ENCODE data around the gene KRTAP6-2. TPM values are rescaled to one million over a fixed set of nuclear protein-coding genes. Genes with fewer than 3 reads are reported as not detected.

The KRTAP6-2 gene
- total RNA-seq, 1 donor from 2014 or later = not detected

DNA sequence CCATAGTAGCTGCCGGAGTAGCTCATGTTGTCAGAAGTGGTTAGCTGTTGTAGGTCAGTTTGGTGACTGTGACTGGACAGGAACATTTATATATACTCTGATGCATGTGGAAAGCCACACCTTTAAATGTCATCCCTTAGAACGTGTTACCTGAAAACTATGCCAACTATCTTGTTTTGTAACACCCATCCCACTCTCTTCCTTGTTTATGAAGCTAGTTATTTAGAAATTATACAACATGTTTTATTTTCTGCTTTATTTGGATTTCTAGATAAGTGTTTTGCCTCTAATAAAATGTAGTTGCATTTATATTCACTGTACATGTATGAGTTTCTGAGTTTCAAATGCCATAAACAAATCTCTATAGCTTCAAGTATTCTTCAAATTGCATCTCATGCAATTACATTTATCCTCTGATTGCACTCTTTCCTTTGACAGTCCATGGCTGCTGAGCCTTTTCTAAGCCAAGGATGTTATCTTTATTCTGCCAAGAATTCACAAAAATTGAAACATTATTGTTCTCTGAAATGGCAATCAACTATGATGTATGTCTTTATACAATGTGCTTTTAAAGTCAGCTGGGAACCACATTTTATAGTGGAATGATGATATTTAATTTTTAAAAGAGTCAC, 37.3 kb downstream of the KRTAP6-2 start, which contains the start of gene KRTAP19-7:
TSS of gene KRTAP19-7 (minus strand) at position 51 of the 632 bp plus-strand sequence. CDS start at position 26, 25 bp downstream.
- Histone ChIP-seq H3K27me3 (no peaks in the 10 kb centered on the region), H3K4me3 (no peak within 1 kb of the TSS), H3K36me3 (no peaks in the 10 kb centered on the region), H3K9me3 (no peaks in the 10 kb centered on the region), H3K4me1 (no peaks in the 10 kb centered on the region), H3K27ac (no peak within 1 kb of the TSS)
- ATAC-seq (no peak), DNase-seq (no peak)
- intact Hi-C loops (cut with DNase I) = no loop called here
- TF ChIP-seq, protein P1, sequence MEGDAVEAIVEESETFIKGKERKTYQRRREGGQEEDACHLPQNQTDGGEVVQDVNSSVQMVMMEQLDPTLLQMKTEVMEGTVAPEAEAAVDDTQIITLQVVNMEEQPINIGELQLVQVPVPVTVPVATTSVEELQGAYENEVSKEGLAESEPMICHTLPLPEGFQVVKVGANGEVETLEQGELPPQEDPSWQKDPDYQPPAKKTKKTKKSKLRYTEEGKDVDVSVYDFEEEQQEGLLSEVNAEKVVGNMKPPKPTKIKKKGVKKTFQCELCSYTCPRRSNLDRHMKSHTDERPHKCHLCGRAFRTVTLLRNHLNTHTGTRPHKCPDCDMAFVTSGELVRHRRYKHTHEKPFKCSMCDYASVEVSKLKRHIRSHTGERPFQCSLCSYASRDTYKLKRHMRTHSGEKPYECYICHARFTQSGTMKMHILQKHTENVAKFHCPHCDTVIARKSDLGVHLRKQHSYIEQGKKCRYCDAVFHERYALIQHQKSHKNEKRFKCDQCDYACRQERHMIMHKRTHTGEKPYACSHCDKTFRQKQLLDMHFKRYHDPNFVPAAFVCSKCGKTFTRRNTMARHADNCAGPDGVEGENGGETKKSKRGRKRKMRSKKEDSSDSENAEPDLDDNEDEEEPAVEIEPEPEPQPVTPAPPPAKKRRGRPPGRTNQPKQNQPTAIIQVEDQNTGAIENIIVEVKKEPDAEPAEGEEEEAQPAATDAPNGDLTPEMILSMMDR (IDR thresholded peaks at IDR 0.05) = no peak

DNA sequence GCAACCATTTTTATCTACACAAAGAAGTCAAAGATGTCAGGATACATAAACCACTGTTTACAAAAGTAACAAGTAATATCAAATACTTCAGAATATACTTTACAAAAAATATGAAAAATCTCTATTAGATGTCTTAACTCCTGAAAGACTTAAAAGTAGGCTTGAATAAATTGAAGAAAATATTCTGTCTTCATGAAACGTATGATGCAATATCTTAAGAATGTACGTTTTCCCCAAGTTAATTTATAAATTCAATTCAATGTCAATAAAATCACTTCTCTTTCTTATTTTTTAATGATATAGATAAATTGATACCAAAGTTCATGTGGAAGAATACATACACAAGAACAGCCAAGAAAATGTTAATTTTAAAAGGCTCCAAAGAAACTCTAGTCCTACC, 43.6 kb downstream of the KRTAP6-2 start:
- Histone ChIP-seq H3K9me3 (no peaks in the 10 kb centered on the region), H3K36me3 (no peaks in the 10 kb centered on the region), H3K27me3 (no peaks in the 10 kb centered on the region), H3K4me3 (no peak overlapping the region), H3K4me1 (no peaks in the 10 kb centered on the region), H3K27ac (no peak overlapping the region)
- intact Hi-C loops (cut with DNase I) = no loop called here
- no peak for DNase-seq
- ATAC-seq = no peak
- TF ChIP-seq, protein P1 (IDR thresholded peaks at IDR 0.05) = no peak

DNA sequence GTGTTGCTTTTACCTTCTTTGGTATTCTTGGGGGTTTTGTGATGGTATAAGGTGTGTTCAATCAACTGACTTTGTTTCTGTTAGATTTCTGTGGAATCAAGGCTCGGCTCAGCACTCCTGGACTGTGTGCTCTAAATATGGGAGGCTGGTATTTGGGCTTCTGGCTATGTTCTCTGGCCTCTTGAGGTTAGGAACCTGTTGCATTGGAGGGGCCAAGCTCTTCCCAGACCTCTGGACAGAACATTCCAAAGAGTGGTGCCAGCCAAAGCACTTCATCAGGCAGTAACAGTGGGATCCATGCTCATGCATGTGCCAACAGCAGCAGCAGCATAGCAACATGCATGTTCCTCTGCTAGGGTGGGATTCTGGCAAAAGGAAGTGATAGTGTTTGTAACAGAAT, 45.9 kb downstream of the KRTAP6-2 start:
- Histone ChIP-seq H3K9me3 (no peaks in the 10 kb centered on the region), H3K4me1 (no peaks in the 10 kb centered on the region), H3K27ac (no peak overlapping the region), H3K27me3 (no peaks in the 10 kb centered on the region), H3K4me3 (no peak overlapping the region), H3K36me3 (no peaks in the 10 kb centered on the region)
- TF ChIP-seq, protein P1 (IDR thresholded peaks at IDR 0.05) = no peak
- ATAC-seq = no peak
- intact Hi-C loops (cut with DNase I) = no loop called here
- no peak for DNase-seq

Other genes starting within 250 kb of the KRTAP6-2 start
- not detected for gene KRTAP13-2, start 226.6 kb downstream of the KRTAP6-2 start, total RNA-seq
- gene KRTAP13-1, start 202.9 kb downstream of the KRTAP6-2 start, total RNA-seq = not detected
- gene KRTAP13-3, start 173.0 kb downstream of the KRTAP6-2 start, total RNA-seq = not detected
- not detected for gene KRTAP13-4, start 168.7 kb downstream of the KRTAP6-2 start, total RNA-seq
- gene KRTAP15-1, start 158.6 kb downstream of the KRTAP6-2 start, total RNA-seq = not detected
- not detected for gene KRTAP19-1, start 118.5 kb downstream of the KRTAP6-2 start, total RNA-seq
- not detected for gene KRTAP19-2, start 111.5 kb downstream of the KRTAP6-2 start, total RNA-seq
- gene KRTAP19-3, start 106.9 kb downstream of the KRTAP6-2 start, total RNA-seq = not detected
- gene KRTAP19-4, start 101.7 kb downstream of the KRTAP6-2 start, total RNA-seq = not detected
- gene KRTAP19-5, start 96.8 kb downstream of the KRTAP6-2 start, total RNA-seq = not detected
- gene KRTAP19-6, start 57.0 kb downstream of the KRTAP6-2 start, total RNA-seq = not detected
- gene KRTAP19-7, start 37.6 kb downstream of the KRTAP6-2 start, total RNA-seq = not detected
- not detected for gene KRTAP22-2, start 8.5 kb downstream of the KRTAP6-2 start, total RNA-seq
- not detected for gene KRTAP6-3, start 6.5 kb downstream of the KRTAP6-2 start, total RNA-seq
- gene KRTAP22-1, start 2.2 kb upstream of the KRTAP6-2 start, total RNA-seq = not detected
- gene KRTAP6-1, start 15.0 kb upstream of the KRTAP6-2 start, total RNA-seq = not detected
- not detected for gene KRTAP20-1, start 17.5 kb upstream of the KRTAP6-2 start, total RNA-seq
- not detected for gene KRTAP20-4, start 21.7 kb upstream of the KRTAP6-2 start, total RNA-seq
- not detected for gene KRTAP20-2, start 36.3 kb upstream of the KRTAP6-2 start, total RNA-seq
- not detected for gene KRTAP20-3, start 44.0 kb upstream of the KRTAP6-2 start, total RNA-seq
- not detected for gene KRTAP21-3, start 119.9 kb upstream of the KRTAP6-2 start, total RNA-seq
- gene KRTAP21-2, start 148.4 kb upstream of the KRTAP6-2 start, total RNA-seq = not detected
- gene KRTAP21-1, start 156.5 kb upstream of the KRTAP6-2 start, total RNA-seq = not detected
- not detected for gene KRTAP8-1, start 214.4 kb upstream of the KRTAP6-2 start, total RNA-seq
- gene KRTAP7-1, start 230.9 kb upstream of the KRTAP6-2 start, total RNA-seq = not detected